Activated CD8-positive, alpha-beta memory T cell treated with anti-CD3 and anti-CD28 coated beads for 36 hours (primary cell): ENCODE measurements around the gene SPEM1. TPM values are rescaled to one million over a fixed set of nuclear protein-coding genes. Genes with fewer than 3 reads are reported as not detected.

Experiments
- CTCF ChIA-PET: fragments of 350-600 bp; sonication (Branson Sonifier 250); formaldehyde crosslinking; loops from one replicate; lab custom pipeline; 2021; ENCODE audit warnings: antibody characterized with exemption; lab: Charles Lee
- POLR2A ChIA-PET: fragments of 350-600 bp; sonication (Branson Sonifier 250); formaldehyde crosslinking; loops from one replicate; lab custom pipeline; 2021; ENCODE audit warnings: antibody characterized with exemption; lab: Charles Lee
- total RNA-seq, 2 experiments: library from RNA; stranded (reverse); gene quantifications; one replicate each; pipeline ENCODE4 v1.2.3, GENCODE V29; 2021

The SPEM1 gene
- total RNA-seq, 2 experiments from 2014 or later = not detected

DNA sequence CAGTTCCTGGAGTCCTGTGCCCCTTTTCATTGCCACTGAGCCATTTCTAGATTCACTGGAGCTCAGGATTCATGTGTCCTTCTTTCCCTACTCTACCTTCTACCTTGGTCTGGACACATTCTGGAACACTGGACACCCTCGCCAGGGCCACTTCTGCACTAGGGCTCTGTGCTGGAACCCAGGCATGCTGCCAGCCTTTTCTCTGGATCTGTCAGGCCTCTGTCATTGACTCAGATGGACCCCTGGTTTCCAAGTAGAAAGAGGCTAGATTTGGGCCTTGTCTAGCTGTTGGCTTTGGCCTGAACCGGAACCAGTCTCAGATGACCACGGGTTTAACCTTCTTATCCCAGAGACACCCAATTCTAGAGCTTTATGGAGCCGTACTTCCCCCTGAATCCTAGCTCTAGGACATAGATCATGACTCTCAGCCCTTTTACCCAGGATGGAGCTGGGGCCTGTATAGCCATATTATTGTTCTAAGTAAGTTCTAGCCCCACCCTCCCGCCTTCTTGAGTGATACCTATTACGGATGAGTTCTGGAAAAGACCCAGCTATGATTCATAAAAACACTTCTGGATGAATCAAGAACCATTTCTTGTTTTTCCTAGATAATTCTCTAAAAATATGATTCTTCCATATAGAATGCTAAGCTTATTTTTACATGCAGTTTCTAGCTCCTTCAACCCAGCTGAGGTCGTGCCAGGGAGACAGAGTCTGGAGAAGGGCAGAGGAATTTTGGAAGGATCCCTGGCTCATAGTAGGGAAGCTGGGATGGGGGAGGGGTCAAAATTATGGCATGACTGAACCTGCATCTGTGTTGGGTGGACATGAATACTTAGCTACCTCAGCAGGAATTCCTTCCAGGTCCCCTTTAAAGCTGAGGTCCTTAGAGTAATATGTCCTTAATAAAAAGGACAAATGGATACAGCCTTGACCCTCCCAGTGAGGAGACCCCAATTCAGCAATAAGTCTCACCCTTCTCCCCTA, 23.7 kb downstream of the SPEM1 start:
- POLR2A ChIA-PET = interaction anchor here (0.5 to 1.0 kb wide), 2 partner anchors 11 to 139 kb away, joined by 4 to 10 read pairs; no protein-coding TSS in a partner anchor

DNA sequence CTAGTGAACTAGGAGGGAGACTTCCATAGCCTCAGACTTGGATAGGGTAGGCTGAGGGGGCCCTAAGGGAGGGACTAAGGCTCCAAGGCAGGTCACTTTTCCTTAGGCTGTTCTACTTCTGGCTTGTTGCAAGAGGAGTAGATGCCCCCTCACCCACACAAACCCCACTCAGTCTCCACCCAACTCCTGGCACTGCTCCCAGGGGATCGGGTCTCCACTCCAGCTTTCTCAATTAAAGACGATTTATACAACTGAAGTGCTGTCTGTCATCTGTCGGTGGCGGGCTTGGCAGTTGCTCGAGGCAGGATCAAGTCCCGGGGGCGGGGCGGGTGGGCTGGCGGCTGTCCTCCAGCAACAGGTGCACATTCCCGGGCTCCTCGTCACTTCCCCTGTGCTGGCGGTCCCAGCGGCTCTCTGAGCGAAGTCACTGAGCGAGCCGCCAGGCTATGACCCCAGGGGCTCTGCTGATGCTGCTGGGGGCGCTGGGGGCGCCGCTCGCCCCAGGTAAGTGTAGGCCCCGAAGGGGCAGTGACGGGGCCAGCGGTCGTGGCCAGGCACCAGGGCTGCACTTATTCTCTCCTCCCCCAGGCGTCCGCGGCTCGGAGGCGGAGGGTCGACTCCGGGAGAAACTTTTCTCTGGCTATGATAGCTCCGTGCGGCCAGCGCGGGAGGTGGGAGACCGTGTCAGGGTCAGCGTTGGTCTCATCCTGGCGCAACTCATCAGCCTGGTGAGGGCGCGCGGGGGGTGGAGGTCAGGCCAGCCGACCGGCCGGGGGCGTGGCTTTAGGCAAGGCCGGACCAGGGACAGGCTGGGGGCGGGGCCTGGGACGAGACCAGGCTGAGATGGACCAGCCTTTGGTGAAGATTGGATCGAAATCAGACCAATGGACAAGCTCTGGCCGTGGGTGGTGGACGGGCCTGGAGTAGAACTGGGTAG, 24.8 kb downstream of the SPEM1 start, which contains the start of gene CHRNB1:
CHRNB1 (plus strand) TSS at position 380 of the 937 bp plus-strand sequence; CDS start at position 447, 67 bp downstream.
- CTCF ChIA-PET = interaction anchor here (0.6 to 2.0 kb wide), 6 partner anchors 9 to 140 kb away, joined by 3 to 8 read pairs (median 3); no protein-coding TSS in a partner anchor
- POLR2A ChIA-PET = no interaction called here

More for the DNA sequence above, 23.7 kb downstream of the SPEM1 start:
- CTCF ChIA-PET = interaction anchor here (0.6 to 1.6 kb wide), 3 partner anchors 40 to 117 kb away, joined by 3 read pairs; partner anchors contain the start of gene TMEM256

DNA sequence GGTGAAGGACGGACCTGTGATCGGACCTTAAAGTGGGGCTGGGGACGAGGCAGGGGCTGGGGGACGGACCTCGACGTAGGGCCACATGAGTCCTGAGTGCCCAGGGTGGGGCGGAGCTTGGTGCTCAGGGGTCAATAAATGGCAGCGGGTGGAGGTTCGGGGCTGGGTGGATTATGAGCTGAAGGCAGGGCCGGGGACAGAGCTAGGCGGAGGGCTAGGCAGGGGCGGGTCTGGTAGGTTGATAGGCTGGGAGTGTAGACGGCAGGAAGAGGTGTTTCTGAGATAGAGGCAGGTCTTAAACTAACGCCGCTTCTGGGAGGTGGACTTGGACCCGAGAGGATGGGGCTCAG, 25.5 kb downstream of the SPEM1 start:
- ChIA-PET POLR2A (no interaction called here), CTCF (interaction anchor here (0.6 to 2.0 kb wide), 5 partner anchors 9 to 141 kb away, joined by 3 to 8 read pairs (median 3); no protein-coding TSS in a partner anchor)

DNA sequence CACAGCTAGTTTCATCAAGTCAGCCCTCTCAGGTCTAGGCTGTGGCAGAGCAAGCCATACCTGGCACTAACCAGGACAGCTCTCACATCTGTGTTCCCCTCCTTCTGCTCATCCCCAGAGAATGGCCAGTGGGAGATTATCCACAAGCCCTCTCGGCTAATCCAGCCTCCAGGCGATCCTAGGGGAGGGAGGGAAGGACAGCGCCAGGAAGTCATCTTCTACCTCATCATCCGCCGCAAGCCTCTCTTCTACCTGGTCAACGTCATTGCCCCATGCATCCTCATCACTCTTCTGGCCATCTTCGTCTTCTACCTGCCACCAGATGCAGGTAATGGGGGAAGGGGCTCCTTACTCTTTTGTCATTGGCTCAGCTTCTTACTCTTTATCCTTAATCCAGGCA, 28.3 kb downstream of the SPEM1 start:
- ChIA-PET CTCF (no interaction called here), POLR2A (interaction anchor here (1.2 kb wide), 1 partner anchor 28 kb away, joined by 4 read pairs; no protein-coding TSS in a partner anchor)

DNA sequence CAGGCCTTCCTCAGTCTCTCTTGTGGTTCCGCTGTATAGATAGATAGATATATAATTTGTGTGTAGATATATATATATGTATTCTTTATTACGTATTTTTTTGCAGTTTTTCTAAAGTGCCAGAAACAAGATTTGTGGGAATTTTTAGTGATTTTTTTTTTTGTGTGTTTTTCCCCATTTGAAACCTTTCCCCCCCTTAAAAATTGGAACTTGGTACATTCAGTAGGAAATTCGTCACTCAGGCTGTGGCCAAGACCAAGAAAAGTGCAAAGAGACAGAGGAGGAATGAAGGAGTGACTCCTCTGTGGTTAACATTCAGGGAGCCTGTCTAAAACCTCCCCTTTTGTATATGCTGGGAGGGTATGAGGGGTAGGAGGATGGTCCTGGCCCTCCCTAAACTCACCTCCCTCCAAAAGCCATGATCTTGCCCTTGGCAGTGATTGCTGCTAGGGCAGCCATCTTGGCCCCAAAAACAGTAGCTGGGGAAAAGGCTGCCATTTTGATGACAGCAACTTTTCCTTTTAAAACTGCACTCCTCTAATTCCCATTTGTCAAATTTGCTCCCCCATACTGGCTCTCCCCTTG, 39.9 kb downstream of the SPEM1 start:
- POLR2A ChIA-PET = interaction anchor here (0.6 kb wide), 1 partner anchor 198 kb away, joined by 3 read pairs; no protein-coding TSS in a partner anchor
- CTCF ChIA-PET = interaction anchor here (0.7 kb wide), 1 partner anchor 778 kb away, joined by 3 read pairs; no protein-coding TSS in a partner anchor

DNA sequence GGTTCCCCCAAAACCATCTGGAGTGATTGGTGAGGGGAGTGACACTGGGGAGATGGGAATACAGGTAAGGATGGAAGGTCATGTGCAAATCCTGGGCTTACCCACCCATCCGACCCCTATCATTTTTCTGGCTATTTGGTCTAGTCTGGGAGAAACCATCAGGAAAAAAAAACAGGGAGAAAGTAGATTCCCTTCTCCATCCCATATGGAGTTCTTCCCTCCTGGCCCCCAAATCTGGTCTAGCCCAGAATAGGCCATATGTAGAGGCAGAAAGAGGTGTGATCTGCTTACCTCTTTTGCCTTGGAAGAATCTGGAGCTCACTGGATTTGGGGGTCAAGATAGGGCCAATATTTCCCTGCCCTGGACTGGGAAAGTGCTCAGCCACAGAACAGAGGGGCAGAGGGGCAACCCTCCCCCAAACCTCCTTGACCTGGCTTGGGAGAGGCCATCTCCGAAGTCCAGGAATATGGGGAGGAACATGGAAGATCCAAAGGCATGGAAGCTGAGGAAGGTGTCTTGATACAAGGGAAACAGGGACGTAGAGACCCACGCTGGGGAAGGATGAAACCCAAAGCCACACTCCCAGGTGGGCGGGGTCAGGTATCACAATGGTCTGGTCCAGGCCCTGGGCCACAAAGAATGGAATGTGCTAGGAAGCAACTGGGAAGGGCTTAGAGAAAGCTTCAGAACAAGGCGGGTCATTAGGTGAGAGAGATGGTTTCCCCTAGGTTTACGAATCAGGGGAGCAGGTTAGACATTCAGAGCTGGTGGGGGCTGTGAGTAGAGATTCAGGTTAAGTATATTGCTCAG, 40.9 kb downstream of the SPEM1 start:
- POLR2A ChIA-PET = no interaction called here
- CTCF ChIA-PET = interaction anchor here (0.6 kb wide), 1 partner anchor 35 kb away, joined by 3 read pairs; no protein-coding TSS in a partner anchor

DNA sequence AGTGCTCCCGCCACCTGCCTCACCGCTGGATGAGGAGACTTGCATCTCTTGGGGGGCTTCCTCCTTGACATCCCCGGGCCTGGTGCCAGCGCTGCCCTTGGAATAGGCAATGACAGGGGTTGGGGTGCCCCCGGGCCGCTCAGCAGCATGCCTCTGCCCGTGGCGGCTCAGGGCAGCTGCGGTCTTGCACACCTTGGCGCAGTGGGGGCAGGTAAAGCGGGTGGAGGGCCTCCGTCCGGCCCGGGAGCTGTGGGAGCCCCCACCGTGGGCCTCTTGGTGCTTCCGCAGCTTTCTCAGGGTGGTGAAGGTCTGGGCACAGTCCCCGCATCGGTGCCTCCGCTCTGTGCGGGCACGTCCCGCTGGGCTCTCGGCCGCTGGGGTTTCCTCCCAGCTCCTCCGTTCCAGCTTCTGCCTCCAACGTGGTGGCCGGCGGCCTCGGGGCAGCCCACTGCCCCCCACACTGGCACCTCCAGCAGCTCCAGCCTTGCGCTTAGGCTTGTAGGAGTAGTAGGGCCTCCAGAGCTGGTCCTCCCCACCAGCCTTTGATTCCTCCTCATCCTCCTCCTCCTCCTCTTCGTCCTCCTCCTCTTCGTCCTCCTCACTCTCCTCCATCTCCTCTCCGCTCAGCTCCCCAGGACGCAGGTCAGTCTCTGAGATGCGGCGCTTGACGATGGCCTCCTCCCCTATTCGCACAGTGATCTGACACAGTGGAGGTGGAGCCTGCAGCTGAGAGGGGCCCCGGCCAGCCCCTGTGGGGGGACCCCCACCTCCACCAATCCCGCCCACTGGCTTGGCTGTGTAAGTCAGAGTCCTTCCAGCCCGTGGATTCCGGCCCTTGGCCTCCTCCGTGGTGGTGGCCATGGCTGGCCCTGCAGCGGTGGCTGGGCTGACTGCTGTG, 42.6 kb downstream of the SPEM1 start:
- ChIA-PET CTCF (interaction anchor here (1.1 kb wide), 1 partner anchor 17 kb away, joined by 3 read pairs; the partner anchor contains the start of gene ZBTB4), POLR2A (interaction anchor here (0.9 kb wide), 1 partner anchor 24 kb away, joined by 3 read pairs; no protein-coding TSS in a partner anchor)

DNA sequence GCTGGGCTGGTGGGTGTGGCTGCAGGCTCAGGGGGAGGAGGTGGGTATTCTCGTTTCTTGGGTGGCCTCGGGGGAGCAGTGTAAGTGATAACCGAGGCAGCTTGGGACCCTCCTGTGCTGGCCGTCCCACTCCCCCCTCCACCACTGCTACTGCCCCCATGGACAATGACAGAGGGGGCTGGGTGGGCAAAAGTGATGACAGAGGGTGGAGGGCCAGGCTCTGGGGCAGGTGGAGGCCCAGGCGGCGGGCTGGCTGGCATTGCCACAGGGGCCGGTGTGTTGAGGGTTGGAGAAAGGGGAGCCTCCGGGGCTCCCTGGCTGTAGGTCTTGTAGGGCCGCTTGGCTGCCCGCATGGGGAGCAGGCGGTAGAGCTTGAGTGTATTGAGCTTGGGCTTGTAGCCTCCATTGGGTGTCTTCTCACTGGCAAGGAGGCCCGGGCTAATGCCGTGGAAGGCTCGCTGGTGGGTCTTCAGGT, 43.3 kb downstream of the SPEM1 start:
- ChIA-PET CTCF (no interaction called here), POLR2A (no interaction called here)

DNA sequence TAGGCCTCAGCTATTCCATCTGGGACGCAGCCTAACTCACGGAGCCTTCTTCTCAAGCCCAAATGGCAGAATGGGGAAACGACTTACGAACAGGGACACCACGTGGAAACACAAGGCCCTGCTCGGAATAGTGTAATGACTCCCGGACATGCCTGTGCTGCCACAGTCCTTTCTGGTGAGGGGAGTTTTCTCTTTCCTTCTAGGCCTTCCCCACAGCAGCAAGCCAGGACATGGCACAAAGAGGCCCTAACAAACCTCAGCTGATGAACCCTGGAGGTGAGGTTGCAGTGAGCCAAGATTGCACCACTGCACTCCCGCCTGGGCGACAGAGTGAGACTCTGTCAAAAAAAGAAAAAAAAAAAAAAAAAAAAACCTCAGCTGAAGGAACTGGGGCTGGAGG, 44.0 kb downstream of the SPEM1 start:
- ChIA-PET POLR2A (interaction anchor here (0.6 kb wide), 2 partner anchors 98 to 409 kb away, joined by 4 to 5 read pairs; no protein-coding TSS in a partner anchor), CTCF (no interaction called here)

DNA sequence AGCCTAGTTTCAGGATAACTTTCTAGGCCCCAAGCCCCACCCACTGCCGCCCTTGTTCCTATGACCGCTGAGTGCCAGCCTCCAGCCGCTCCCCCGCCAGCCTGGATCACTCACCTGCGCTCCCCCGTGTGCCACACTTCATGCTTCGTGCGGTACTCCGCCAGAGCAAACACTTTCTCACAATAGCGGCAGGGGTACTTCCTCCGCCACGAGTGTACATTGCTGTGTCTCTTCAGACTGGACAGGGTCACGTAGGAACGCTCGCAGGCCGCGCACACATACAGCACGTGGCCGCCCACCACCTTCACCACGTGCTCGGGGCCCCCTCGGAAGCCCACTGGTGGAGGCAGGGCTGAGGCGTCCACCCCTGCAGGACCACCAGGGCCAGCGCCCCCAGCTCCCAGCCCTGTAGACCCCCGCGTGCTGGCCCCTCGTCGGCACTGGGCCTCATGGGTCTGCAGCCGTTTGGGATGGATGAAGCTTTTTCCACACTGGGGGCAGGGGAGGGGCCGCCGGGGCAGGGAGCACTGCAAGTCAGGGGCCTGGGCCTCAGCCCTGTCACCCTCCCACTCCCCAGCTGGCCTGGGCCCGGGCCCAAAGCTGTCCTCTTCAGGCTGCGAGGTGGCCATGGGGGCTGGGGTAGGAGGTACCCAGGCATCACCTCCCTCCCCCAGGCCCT, 45.6 kb downstream of the SPEM1 start:
- CTCF ChIA-PET = no interaction called here
- POLR2A ChIA-PET = no interaction called here

DNA sequence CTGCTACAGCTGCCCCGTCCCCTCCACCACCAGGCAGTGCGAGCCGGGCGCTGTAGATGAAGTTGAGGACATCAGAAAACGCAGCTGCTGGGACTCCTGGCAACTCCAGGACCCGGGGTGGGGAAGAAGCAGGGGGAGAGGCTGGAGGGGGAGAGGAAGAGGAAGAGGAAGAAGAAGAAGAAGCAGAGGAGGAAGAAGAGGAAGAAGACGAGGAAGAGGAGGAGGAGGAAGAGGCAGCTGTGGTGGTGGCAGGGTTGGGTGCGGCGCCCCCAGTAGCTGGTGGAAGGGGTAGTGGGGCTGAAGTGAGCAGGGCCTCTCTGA, 46.2 kb downstream of the SPEM1 start:
- ChIA-PET POLR2A (no interaction called here), CTCF (interaction anchor here (1.3 kb wide), 1 partner anchor 10 kb away, joined by 4 read pairs; no protein-coding TSS in a partner anchor)

DNA sequence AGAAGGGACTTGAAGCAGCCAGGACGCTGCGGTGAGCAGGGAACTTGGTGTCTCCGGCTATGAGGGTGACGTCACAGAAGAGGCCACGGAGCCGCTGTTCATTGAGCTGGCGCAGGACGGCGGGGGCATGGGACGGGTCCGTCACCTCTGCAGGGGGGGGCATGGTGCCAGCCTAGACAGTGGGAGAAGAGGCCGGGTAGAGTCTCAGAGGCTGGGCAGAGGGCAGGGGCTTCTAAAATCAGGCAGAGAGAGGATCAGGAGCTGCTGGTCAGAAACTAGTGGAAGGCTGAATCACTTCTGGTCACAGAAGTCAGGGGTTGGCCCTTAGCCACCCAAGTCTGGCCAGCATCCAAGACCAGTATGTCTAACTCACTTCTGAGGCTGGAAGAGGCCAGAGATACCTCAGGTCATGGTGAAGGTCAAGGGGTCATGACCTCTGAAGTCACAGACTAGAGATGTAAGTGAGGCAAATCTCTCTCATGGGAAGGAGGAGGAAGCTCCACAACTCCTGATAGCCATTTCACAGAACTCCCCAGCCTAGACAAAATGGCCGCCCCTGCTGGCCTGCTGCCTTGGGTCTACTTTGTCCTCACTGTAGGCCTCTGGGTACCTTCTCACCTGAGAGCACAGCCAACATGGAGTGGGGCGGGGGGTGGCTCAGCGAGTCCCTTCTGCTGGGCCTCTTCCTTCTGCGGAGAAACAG, 46.7 kb downstream of the SPEM1 start:
- CTCF ChIA-PET = interaction anchor here (1.3 kb wide), 1 partner anchor 9 kb away, joined by 4 read pairs; no protein-coding TSS in a partner anchor
- POLR2A ChIA-PET = no interaction called here

DNA sequence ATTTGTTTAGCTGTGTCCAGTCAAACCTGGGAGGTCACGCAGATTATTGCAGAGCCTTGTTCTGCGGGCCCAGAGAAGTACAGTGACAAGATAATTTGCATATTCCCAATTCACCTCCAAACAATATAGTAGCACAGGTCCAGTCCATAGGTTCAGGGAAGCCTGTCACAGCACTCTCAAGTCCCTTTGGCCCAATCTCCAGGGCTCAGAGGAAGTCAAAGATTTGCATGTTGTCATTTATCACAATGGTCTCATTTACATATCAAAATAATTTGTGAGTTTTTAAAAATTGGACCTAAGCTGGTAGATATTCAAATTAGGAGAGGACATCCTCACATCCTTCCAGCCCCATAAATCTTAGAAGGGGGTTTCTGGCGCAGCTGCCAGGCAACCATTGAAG, 47.4 kb downstream of the SPEM1 start:
- CTCF ChIA-PET = interaction anchor here (0.5 to 1.3 kb wide), 3 partner anchors 9 to 31 kb away, joined by 3 to 4 read pairs (median 3); no protein-coding TSS in a partner anchor
- POLR2A ChIA-PET = no interaction called here

DNA sequence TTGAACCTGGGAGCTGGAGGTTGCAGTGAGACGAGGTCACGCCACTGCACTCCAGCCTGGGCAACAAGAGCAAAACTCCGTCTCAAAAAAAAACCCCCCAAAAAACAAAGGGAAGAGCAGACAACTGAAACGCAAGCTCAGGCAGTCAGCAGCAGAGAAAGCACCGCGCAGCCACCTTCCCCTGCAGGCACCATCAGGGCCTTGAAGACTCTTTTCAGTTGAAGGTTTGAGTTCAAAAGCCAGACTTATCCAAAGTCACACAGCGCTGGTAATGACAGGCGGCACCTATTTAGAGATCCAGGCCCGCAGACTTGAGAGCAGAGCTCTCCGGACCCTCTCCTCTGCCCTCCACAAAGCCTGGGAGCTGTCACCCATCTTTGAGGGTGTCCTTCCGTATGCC, 48.2 kb downstream of the SPEM1 start:
- POLR2A ChIA-PET = no interaction called here
- CTCF ChIA-PET = interaction anchor here (1.2 kb wide), 1 partner anchor 31 kb away, joined by 3 read pairs; no protein-coding TSS in a partner anchor

DNA sequence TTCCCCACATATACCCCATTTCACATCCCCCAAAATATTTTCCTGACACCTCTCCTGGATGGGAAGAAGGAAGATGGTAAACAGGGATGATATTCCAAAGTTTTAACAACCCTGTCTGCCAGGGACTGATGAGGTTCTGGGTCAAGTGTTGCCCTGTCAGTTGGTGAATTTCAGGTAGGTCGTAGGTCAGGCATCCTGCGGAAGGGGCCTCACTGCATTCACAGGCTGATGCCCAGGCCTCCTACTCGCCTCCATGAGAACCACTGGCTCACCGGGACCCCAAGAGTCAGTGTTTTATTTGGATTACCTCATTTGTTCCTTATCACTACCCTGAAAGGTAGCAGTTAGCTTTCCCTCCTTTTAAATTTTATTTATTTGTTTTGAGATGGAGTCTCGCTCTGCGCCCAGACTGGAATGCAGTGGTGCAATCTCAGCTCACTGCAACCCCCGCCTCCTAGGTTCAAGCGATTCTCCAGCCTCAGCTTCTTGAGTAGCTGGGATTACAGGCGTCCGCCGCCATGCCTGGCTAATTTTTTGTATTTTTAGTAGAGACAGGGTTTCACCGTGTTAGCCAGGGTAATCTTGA, 48.8 kb downstream of the SPEM1 start:
- CTCF ChIA-PET = no interaction called here
- POLR2A ChIA-PET = no interaction called here
